ENCODE data around the gene ZDHHC13. TPM values are rescaled to one million over a fixed set of nuclear protein-coding genes. Genes with fewer than 3 reads are reported as not detected.

Gene ZDHHC13
- total and polyA plus RNA-seq, 10 of the 15 experiments (the other 5 are each of a cell fraction or from before 2014, with no cell fraction given): 8.5 to 34.2 (median 20.4) TPM

- Histone ChIP-seq H2AFZ (ENCODE audit: control insufficient read depth, low read depth, low read length) (no peak overlapping the region), H3K4me3 (no peak overlapping the region), H3K27ac (ENCODE audit: control insufficient read depth, insufficient read depth) (no peak overlapping the region), H3K9me3 (replicated peaks; ENCODE audit: control insufficient read depth, insufficient read depth, low read length) (no peaks in the 10 kb centered on the region), H4K20me1 (ENCODE audit: control insufficient read depth, insufficient read depth) (no peaks in the 10 kb centered on the region), H3K36me3 (ENCODE audit: control insufficient read depth in 2 of 2, insufficient read depth in 2 of 2, low read length in 1 of 2) (no peaks in the 10 kb centered on the region; a peak in 1 of 4 replicates), H3K9ac (ENCODE audit: control insufficient read depth, insufficient read depth, low read length) (no peak overlapping the region), H3K4me1 (ENCODE audit: control insufficient read depth, insufficient read depth, low read length) (no peaks in the 10 kb centered on the region), H3K79me2 (ENCODE audit: control insufficient read depth, insufficient read depth, low read length) (no peaks in the 10 kb centered on the region), H3K4me2 (ENCODE audit: control insufficient read depth, insufficient read depth) (no peak overlapping the region), H3K27me3 (replicated peaks in 1 of 2; ENCODE audit: control insufficient read depth in 2 of 2, insufficient read depth in 2 of 2, low read length in 1 of 2) (no peaks in the 10 kb centered on the region)
- no peak for ATAC-seq
- FAIRE-seq: no peak
- intact Hi-C loops (cut with micrococcal nuclease; ENCODE audit: unreplicated experiment): no loop called here
- no peak for TF ChIP-seq CREB1 (IDR thresholded peaks at IDR 0.05; ENCODE audit: low read depth)
- no peak for TF ChIP-seq SMC3 (IDR thresholded peaks at IDR 0.05; ENCODE audit: borderline replicate concordance, low read length)
- TF ChIP-seq ETV6 (conservative IDR thresholded peaks at IDR 0.05 in 1 of 2, IDR thresholded peaks at IDR 0.05 in 1 of 2; ENCODE audit: borderline replicate concordance in 1 of 2, low read depth in 1 of 2): no peak
- no peak for TF ChIP-seq KDM1A (IDR thresholded peaks at IDR 0.05; ENCODE audit: borderline replicate concordance)
- TF ChIP-seq HDAC6 (IDR thresholded peaks at IDR 0.05; ENCODE audit: unreplicated experiment): no peak
- no peak for TF ChIP-seq RAD51 (IDR thresholded peaks at IDR 0.05)
- no peak for TF ChIP-seq LARP7 (IDR thresholded peaks at IDR 0.05)
- TF ChIP-seq ASH2L (IDR thresholded peaks at IDR 0.05; ENCODE audit: borderline replicate concordance, low read depth): no peak
- TF ChIP-seq ZBTB33 (IDR thresholded peaks at IDR 0.05): no peak
- TF ChIP-seq MEF2A (IDR thresholded peaks at IDR 0.05; ENCODE audit: insufficient read depth, low read depth, low read length): no peak
- in situ Hi-C loops (cut with MboI): no loop called here
- SMC1A ChIA-PET (ENCODE audit: uncharacterized antibody, unreplicated experiment): interaction anchor here (0.8 kb wide), 1 partner anchor 29 kb away, joined by 3 read pairs; no protein-coding TSS in a partner anchor
- DNase-seq (ENCODE audit: low read depth, low spot score): no peak
- RAD21 ChIA-PET (ENCODE audit: unreplicated experiment): no interaction called here
- BruUV-seq (replicated peaks): no TSS peak
- CTCF ChIA-PET: interaction anchor here (0.6 kb wide), 1 partner anchor 8 kb away, joined by 4 read pairs; no protein-coding TSS in a partner anchor
- 65% methylated on average over 3 of the region's 3 CpGs for WGBS (ENCODE audit: insufficient coverage, insufficient replicate concordance, low lambda C conversion rate, missing lambda C conversion rate)
- POLR2A ChIA-PET: no interaction called here
Observed at GRCh38 chr11:19145319-19145718, 28.4 kb downstream of the ZDHHC13 start.
